ENCODE measurements around the gene CA10. TPM values are rescaled to one million over a fixed set of nuclear protein-coding genes. Genes with fewer than 3 reads are reported as not detected.

The CA10 gene
- total RNA-seq (not detected), total RNA-seq (0 to 0.36 (median 0) reads per million in 172 experiments)
- polyA plus RNA-seq (2013, experiment 1 of 2) = 0.05 TPM
- polyA plus RNA-seq (2013, experiment 2 of 2) = 0.07 TPM

- peaks cover 65% of the 10 kb centered on the region for H3K27me3 Mint-ChIP-seq
- no peak within 1 kb of the TSS for H3K27ac ChIP-seq (ENCODE audit: low read depth in 1 of 2, low read length in 2 of 2)
- H3K4me1 Mint-ChIP-seq (ENCODE audit: low read depth) = no peaks in the 10 kb centered on the region
- no peaks in the 10 kb centered on the region for H3K36me3 Mint-ChIP-seq (ENCODE audit: low read depth)
- ChIA-PET POLR2A (no interaction called here), CTCF (no interaction called here)
- no peak for TF ChIP-seq CTCF (IDR thresholded peaks at IDR 0.05)
- H3K9me3 Mint-ChIP-seq = peaks cover 4% of the 10 kb centered on the region
- intact Hi-C loops (cut with DNase I, micrococcal nuclease) = no loop called here
- ATAC-seq (ENCODE audit: poor library complexity) (no peak), DNase-seq (no peak)
- H3K27ac Mint-ChIP-seq = no peak within 1 kb of the TSS
- peaks cover 2% of the 10 kb centered on the region for H3K4me1 ChIP-seq (ENCODE audit: insufficient read depth, low read length)
- no peak within 1 kb of the TSS for H3K4me3 ChIP-seq (ENCODE audit: low read length)
- peaks cover 0 to 32% of the 10 kb centered on the region in 2 experiments for H3K9me3 ChIP-seq (ENCODE audit: control insufficient read depth in 1 of 2, insufficient read depth in 1 of 2, low read length in 2 of 2)
- H3K27me3 ChIP-seq (ENCODE audit: control insufficient read depth in 1 of 2, insufficient read depth in 2 of 2, low read length in 2 of 2) = peaks cover 33 to 66% of the 10 kb centered on the region in 2 experiments
- no peaks in the 10 kb centered on the region for H3K36me3 ChIP-seq (ENCODE audit: insufficient read depth, low read length)
- no peak within 1 kb of the TSS for H3K4me3 Mint-ChIP-seq
These were observed at the start of gene CA10 for GRCh38 chr17:52158450-52159042. CA10 (minus strand) TSS chr17:52158714.

GRCh38 chr17:52207796-52208195 lies 49.3 kb upstream of the CA10 start:
- intact Hi-C loops (cut with DNase I, micrococcal nuclease) = no loop called here
- H3K4me1 ChIP-seq (ENCODE audit: insufficient read depth, low read length) = no peaks in the 10 kb centered on the region
- no peaks in the 10 kb centered on the region for H3K27me3 Mint-ChIP-seq
- no peak overlapping the region for H3K4me3 ChIP-seq (ENCODE audit: low read length)
- no peaks in the 10 kb centered on the region for H3K36me3 Mint-ChIP-seq (ENCODE audit: low read depth)
- no peaks in the 10 kb centered on the region for H3K36me3 ChIP-seq (ENCODE audit: insufficient read depth, low read length)
- ATAC-seq (ENCODE audit: poor library complexity) = no peak
- CTCF ChIA-PET = no interaction called here
- no peak for TF ChIP-seq CTCF (IDR thresholded peaks at IDR 0.05)
- H3K9me3 Mint-ChIP-seq = peaks cover 3% of the 10 kb centered on the region
- H3K4me1 Mint-ChIP-seq (ENCODE audit: low read depth) = no peaks in the 10 kb centered on the region
- H3K27ac ChIP-seq (ENCODE audit: low read depth in 1 of 2, low read length in 2 of 2) = no peak overlapping the region
- H3K4me3 Mint-ChIP-seq = no peak overlapping the region
- H3K9me3 ChIP-seq (ENCODE audit: control insufficient read depth in 1 of 2, insufficient read depth in 1 of 2, low read length in 2 of 2) = no peaks in the 10 kb centered on the region
- H3K27ac Mint-ChIP-seq = no peak overlapping the region
- POLR2A ChIA-PET = no interaction called here
- DNase-seq = no peak
- no peaks in the 10 kb centered on the region for H3K27me3 ChIP-seq (ENCODE audit: control insufficient read depth in 1 of 2, insufficient read depth in 2 of 2, low read length in 2 of 2)

GRCh38 chr17:52202520-52203080 lies 44.1 kb upstream of the CA10 start:
- H3K36me3 Mint-ChIP-seq (ENCODE audit: low read depth) = no peaks in the 10 kb centered on the region
- no peaks in the 10 kb centered on the region for H3K27me3 ChIP-seq (ENCODE audit: control insufficient read depth in 1 of 2, insufficient read depth in 2 of 2, low read length in 2 of 2)
- no peak for DNase-seq

More at GRCh38 chr17:52202520-52203080, 44.1 kb upstream of the CA10 start:
- H3K4me3 Mint-ChIP-seq = no peak overlapping the region
- peaks cover 5% of the 10 kb centered on the region for H3K27me3 Mint-ChIP-seq
- POLR2A ChIA-PET = no interaction called here
- intact Hi-C loops (cut with DNase I, micrococcal nuclease) = no loop called here
- H3K9me3 Mint-ChIP-seq = peaks cover 3% of the 10 kb centered on the region
- H3K27ac Mint-ChIP-seq = no peak overlapping the region
- no peaks in the 10 kb centered on the region for H3K36me3 ChIP-seq (ENCODE audit: insufficient read depth, low read length)
- ATAC-seq (ENCODE audit: poor library complexity) = no peak
- H3K9me3 ChIP-seq (ENCODE audit: control insufficient read depth in 1 of 2, insufficient read depth in 1 of 2, low read length in 2 of 2) = no peaks in the 10 kb centered on the region
- H3K4me1 Mint-ChIP-seq (ENCODE audit: low read depth) = no peaks in the 10 kb centered on the region
- H3K4me3 ChIP-seq (ENCODE audit: low read length) = no peak overlapping the region
- H3K4me1 ChIP-seq (ENCODE audit: insufficient read depth, low read length) = no peaks in the 10 kb centered on the region
- CTCF ChIA-PET = no interaction called here
- H3K27ac ChIP-seq (ENCODE audit: low read depth in 1 of 2, low read length in 2 of 2) = no peak overlapping the region
- no peak for TF ChIP-seq CTCF (IDR thresholded peaks at IDR 0.05)
